Measurements from ENCODE around the gene SLC6A13.

GRCh38 chr12:205026-205425 lies 57.6 kb downstream of the SLC6A13 start:
- TF ChIP-seq FOXK1 (CRISPR knock-in tag; IDR thresholded peaks at IDR 0.05) (no peak), ATF1 (CRISPR knock-in tag; IDR thresholded peaks at IDR 0.05) (no peak), E2F4 (CRISPR knock-in tag; IDR thresholded peaks at IDR 0.05; ENCODE audit: borderline replicate concordance, low read depth) (no peak), CTCF (IDR thresholded peaks at IDR 0.05) (no peak)

All from WTC11 (cell line).